ENCODE data around the gene RAPSN.

Gene RAPSN

DNA sequence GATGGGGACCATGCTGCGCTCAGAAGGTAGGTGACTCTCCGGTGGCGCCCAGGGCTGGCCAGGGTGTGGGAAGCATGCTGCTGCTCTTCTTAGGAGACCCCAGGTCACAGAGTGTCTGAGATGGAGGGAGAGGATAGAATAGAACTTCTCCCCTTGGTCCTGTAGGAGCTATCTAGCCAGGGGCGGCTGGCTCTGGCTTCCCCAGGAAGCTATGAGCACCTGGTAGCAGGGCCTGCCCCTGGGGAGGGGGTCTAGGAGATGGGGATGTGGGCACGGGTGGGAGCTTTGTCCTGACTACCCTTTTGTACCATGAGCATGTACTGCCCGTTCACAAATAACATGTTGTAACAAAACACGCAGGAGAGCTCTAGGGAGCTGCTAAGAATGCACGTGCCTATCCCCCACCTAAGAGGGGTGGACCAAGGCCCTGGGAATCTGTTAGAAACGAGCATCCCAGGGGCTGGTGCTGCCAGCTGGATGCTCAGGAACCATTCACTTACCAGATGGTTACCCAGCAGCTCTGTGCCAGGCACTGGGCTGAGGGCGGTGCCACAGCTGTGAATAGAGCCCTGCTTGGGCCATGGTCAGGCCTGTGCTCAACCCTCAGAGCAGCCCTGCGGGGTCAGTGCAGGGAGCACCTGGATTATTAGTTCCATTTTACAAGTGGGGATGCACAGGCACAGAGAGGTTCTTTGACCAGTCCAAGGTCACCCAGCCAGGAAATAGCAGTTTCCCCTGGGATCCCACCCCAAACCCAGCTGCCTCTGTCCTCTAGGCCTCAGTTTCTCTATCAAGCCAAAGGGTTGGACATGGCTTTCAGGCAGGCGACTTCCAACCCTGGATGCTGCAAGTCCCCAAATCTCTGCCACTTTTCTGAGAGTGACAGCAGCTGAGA lies 38.3 kb downstream of the RAPSN start:
- Histone ChIP-seq H3K27ac (ENCODE audit: extremely low read depth, low read depth, low read length) (0 out of 2 replicates have a peak overlapping the region, but pooled peaks have one; percentile 16), H3K4me3 (ENCODE audit: low read depth, low read length) (no peak overlapping the region), H3K9me3 (ENCODE audit: control insufficient read depth, insufficient read depth, low read depth, low read length) (no peaks in the 10 kb centered on the region), H3K36me3 (ENCODE audit: control insufficient read depth in 2 of 2, insufficient read depth in 1 of 2, low read length in 2 of 2) (peaks cover 0 to 50% of the 10 kb centered on the region in 2 experiments; a peak in 1 of 3 replicates), H3K4me1 (ENCODE audit: control insufficient read depth, insufficient read depth, low read length) (no peaks in the 10 kb centered on the region)
- POLR2A ChIA-PET: interaction anchor here (0.5 to 6.0 kb wide), 3 partner anchors 11 to 35 kb away, joined by 3 to 37 read pairs (median 4); partner anchors contain the start of gene PSMC3
- TF ChIP-seq ZNF433 (tag by site-specific recombination; IDR thresholded peaks at IDR 0.05; ENCODE audit: low read depth) (no peak), ZNF768 (tag by site-specific recombination; IDR thresholded peaks at IDR 0.05) (0 out of 2 replicates have a peak, but pooled peaks have one; percentile 7), ZFP37 (tag by site-specific recombination; IDR thresholded peaks at IDR 0.05) (no peak), ZNF169 (tag by site-specific recombination; IDR thresholded peaks at IDR 0.05) (no peak), ZNF561 (tag by site-specific recombination; IDR thresholded peaks at IDR 0.05; ENCODE audit: borderline replicate concordance) (no peak)
- CTCF ChIA-PET: interaction anchor here (0.6 to 4.9 kb wide), 8 partner anchors 12 to 42 kb away, joined by 4 to 32 read pairs (median 6); partner anchors contain the start of gene PSMC3

DNA sequence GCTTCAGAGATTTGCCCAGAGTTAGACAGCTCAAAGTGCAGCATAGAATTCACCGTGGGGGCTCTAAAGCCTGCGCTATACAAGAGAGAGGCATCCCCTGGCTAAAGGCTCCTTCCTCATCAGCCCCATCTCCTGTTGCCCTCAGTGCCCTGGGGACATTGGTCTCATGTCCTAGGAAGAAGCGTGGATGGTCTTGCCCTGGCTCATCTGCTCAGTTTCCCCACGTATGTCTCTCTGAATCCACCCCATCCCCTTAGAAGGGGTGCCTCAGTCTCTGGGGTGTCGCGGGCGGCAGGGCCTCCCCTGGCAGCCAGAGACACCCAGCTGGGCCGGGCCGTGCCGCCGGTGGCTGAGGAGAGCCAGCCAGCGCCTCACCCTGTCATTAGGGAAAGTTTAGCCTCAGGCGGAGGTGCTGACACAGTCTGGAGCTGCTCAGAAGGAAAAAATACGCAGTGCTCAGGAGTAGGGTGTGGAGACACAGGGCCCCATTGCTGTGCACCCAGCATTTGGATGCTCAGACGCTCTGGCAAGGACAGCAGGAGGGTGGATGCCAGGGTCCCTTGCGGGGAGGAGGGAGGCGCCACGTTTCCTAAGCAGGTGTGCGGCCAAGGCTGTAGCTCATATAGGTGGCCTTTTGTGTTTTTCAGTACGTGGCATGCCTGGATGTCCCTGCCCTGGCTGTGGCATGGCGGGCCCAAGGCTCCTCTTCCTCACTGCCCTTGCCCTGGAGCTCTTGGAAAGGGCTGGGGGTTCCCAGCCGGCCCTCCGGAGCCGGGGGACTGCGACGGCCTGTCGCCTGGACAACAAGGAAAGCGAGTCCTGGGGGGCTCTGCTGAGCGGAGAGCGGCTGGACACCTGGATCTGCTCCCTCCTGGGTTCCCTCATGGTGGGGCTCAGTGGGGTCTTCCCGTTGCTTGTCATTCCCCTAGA lies 39.2 kb downstream of the RAPSN start:
- Histone ChIP-seq H3K9me3 (ENCODE audit: control insufficient read depth, insufficient read depth, low read depth, low read length) (no peaks in the 10 kb centered on the region), H3K36me3 (ENCODE audit: control insufficient read depth in 2 of 2, insufficient read depth in 1 of 2, low read length in 2 of 2) (peaks cover 0 to 41% of the 10 kb centered on the region in 2 experiments; a peak in 1 of 3 replicates), H3K4me1 (ENCODE audit: control insufficient read depth, insufficient read depth, low read length) (no peaks in the 10 kb centered on the region), H3K27ac (ENCODE audit: extremely low read depth, low read depth, low read length) (no peak overlapping the region), H3K4me3 (ENCODE audit: low read depth, low read length) (peak overlapping the region; percentile 86)
- ChIA-PET POLR2A (interaction anchor here (1.1 to 6.0 kb wide), 2 partner anchors 12 to 16 kb away, joined by 4 to 37 read pairs; partner anchors contain the start of gene PSMC3), CTCF (interaction anchor here (0.6 to 4.9 kb wide), 5 partner anchors 11 to 55 kb away, joined by 4 to 32 read pairs (median 4); partner anchors contain the start of gene PSMC3)
- 0 out of 2 replicates have a peak, but pooled peaks have one; percentile 10 for TF ChIP-seq ZNF600 (tag by site-specific recombination; IDR thresholded peaks at IDR 0.05)
- peak; percentile 50 for TF ChIP-seq SP7 (tag by site-specific recombination; IDR thresholded peaks at IDR 0.05)
- TF ChIP-seq, protein P1, sequence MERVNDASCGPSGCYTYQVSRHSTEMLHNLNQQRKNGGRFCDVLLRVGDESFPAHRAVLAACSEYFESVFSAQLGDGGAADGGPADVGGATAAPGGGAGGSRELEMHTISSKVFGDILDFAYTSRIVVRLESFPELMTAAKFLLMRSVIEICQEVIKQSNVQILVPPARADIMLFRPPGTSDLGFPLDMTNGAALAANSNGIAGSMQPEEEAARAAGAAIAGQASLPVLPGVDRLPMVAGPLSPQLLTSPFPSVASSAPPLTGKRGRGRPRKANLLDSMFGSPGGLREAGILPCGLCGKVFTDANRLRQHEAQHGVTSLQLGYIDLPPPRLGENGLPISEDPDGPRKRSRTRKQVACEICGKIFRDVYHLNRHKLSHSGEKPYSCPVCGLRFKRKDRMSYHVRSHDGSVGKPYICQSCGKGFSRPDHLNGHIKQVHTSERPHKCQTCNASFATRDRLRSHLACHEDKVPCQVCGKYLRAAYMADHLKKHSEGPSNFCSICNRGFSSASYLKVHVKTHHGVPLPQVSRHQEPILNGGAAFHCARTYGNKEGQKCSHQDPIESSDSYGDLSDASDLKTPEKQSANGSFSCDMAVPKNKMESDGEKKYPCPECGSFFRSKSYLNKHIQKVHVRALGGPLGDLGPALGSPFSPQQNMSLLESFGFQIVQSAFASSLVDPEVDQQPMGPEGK (tag by site-specific recombination; IDR thresholded peaks at IDR 0.05): 0 out of 2 replicates have a peak, but pooled peaks have one; percentile 6
- TF ChIP-seq, protein P2, sequence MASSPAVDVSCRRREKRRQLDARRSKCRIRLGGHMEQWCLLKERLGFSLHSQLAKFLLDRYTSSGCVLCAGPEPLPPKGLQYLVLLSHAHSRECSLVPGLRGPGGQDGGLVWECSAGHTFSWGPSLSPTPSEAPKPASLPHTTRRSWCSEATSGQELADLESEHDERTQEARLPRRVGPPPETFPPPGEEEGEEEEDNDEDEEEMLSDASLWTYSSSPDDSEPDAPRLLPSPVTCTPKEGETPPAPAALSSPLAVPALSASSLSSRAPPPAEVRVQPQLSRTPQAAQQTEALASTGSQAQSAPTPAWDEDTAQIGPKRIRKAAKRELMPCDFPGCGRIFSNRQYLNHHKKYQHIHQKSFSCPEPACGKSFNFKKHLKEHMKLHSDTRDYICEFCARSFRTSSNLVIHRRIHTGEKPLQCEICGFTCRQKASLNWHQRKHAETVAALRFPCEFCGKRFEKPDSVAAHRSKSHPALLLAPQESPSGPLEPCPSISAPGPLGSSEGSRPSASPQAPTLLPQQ (tag by site-specific recombination; IDR thresholded peaks at IDR 0.05): no peak

DNA sequence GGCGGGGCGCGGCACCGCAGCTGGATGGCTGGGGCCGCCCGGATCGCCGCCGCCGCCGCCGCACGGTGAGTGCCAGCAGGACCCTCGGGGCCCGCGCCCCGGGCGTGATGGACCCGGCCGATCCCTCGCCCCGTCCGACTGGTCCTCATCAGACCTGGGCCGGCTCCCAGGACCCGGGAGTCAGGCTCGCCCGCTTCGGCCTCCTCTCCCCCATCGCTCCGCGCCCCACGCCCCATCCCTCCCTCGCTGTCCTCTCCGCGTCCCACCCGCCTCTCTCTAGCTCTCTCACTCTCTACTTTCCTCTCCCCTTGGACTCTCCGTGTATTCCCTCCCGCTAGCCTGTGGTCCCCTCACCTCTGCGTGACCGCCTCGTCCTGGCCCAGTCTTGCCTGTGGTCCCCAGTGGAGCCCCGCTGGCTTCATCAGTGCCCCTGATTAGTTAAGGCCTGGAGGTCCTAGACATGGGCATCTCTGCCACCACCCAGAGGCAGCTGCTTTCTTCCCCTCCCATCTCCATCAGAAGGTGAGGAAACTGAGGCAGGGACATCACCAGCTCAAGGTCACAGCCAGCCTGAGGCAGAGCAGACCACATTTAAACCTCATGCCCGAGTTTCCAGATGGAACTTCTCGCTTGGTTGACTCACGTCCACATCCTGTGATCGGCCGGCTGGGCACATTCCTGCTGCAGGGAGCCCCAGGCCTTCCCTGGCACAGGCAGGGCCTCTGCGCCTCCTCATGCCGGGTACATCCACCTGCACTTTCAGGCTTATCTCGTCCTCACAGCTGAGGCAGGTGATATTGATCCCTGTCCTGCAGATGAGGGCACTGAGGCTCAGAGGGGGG lies 40.1 kb downstream of the RAPSN start:
- peak overlapping the region; percentile 74; the same call in 1 of the 2 replicates for H3K27ac ChIP-seq (ENCODE audit: extremely low read depth, low read depth, low read length)
- CTCF ChIA-PET: interaction anchor here (0.6 to 4.9 kb wide), 4 partner anchors 17 to 443 kb away, joined by 4 to 32 read pairs (median 6); partner anchors contain the start of gene PSMC3
- TF ChIP-seq ZNF398 (tag by site-specific recombination; IDR thresholded peaks at IDR 0.05) (no peak), CTCF (tag by site-specific recombination; IDR thresholded peaks at IDR 0.05) (no peak), ZNF335 (tag by site-specific recombination; conservative IDR thresholded peaks at IDR 0.05) (peak; percentile 85), ZNF571 (tag by site-specific recombination; IDR thresholded peaks at IDR 0.05) (no peak), ZNF837 (tag by site-specific recombination; IDR thresholded peaks at IDR 0.05) (no peak), ZNF266 (tag by site-specific recombination; IDR thresholded peaks at IDR 0.05; ENCODE audit: low read depth) (no peak), KLF8 (tag by site-specific recombination; IDR thresholded peaks at IDR 0.05) (0 out of 2 replicates have a peak, but pooled peaks have one; percentile 5)

More for the DNA sequence above, 40.1 kb downstream of the RAPSN start:
- no peaks in the 10 kb centered on the region for H3K9me3 ChIP-seq (ENCODE audit: control insufficient read depth, insufficient read depth, low read depth, low read length)
- no peaks in the 10 kb centered on the region for H3K4me1 ChIP-seq (ENCODE audit: control insufficient read depth, insufficient read depth, low read length)
- H3K4me3 ChIP-seq (ENCODE audit: low read depth, low read length): peak overlapping the region; percentile 86
- POLR2A ChIA-PET: interaction anchor here (0.5 to 6.0 kb wide), 3 partner anchors 9 to 177 kb away, joined by 4 to 37 read pairs (median 7); partner anchors contain the start of gene PSMC3
- H3K36me3 ChIP-seq (ENCODE audit: control insufficient read depth in 2 of 2, insufficient read depth in 1 of 2, low read length in 2 of 2): peaks cover 0 to 32% of the 10 kb centered on the region in 2 experiments; a peak in 1 of 3 replicates
